B cell (primary cell): ENCODE results near the gene STK40. TPM values are rescaled to one million over a fixed set of nuclear protein-coding genes. Genes with fewer than 3 reads are reported as not detected.

Experiments used
- ATAC-seq: fragments of 200-7000 bp; cut with Tn5 transposase; one replicate; pipeline ENCODE4 v1.10.0; 2021; ENCODE audit warnings: low read depth, mild to moderate bottlenecking, moderate number of reproducible peaks, moderate library complexity
- CTCF ChIA-PET: fragments of 350-600 bp; sonication (Branson Sonifier 250); formaldehyde crosslinking; loops from one replicate; lab custom pipeline; 2021; ENCODE audit warnings: antibody characterized with exemption, inconsistent platforms; lab: Charles Lee
- POLR2A ChIA-PET: fragments of 350-600 bp; sonication (Branson Sonifier 250); formaldehyde crosslinking; loops from one replicate; lab custom pipeline; 2021; ENCODE audit warnings: antibody characterized with exemption; lab: Charles Lee
- DNase-seq: peaks from one replicate; pipeline ENCODE4 v3.0.0; 2013
- H2AFZ ChIP-seq: 2 replicates; pipeline ENCODE4 v1.6.1; 2012; ENCODE audit warnings: mild to moderate bottlenecking, low read depth, low read length; ENCODE audit not compliant: insufficient read depth, poor library complexity, severe bottlenecking
- H3K27ac ChIP-seq, 2 donors: 1 replicate in 1 of 2; 2 replicates in 1 of 2; pipeline ENCODE4 v1.5.1; 2012 to 2013; ENCODE audit warnings: low read length in 2 of 2, mild to moderate bottlenecking in 2 of 2, moderate library complexity in 1 of 2
- H3K27me3 ChIP-seq, 4 experiments: fragments of 200-600 bp in 1 of 4; sonication (generic) in 1 of 4; replicated peaks in 1 of 4; 1 replicate in 2 of 4; 2 replicates in 2 of 4; pipeline versions ENCODE4 v1.6.1 to v1.7.0; 2013 to 2016; ENCODE audit warnings: low read length in 3 of 4, mild to moderate bottlenecking in 2 of 4, mixed read lengths in 1 of 4, moderate library complexity in 1 of 4; ENCODE audit not compliant: insufficient read depth in 4 of 4, control insufficient read depth in 3 of 4; ENCODE audit errors: control extremely low read depth in 1 of 4
- H3K36me3 ChIP-seq, 2 experiments: replicated peaks in 1 of 2; 1 replicate in 1 of 2; 2 replicates in 1 of 2; pipeline versions ENCODE4 v1.6.1 to v1.7.1; 2013; ENCODE audit warnings: low read length in 1 of 2; ENCODE audit not compliant: insufficient read depth in 2 of 2, control insufficient read depth in 1 of 2; ENCODE audit errors: control extremely low read depth in 1 of 2, extremely low read depth in 1 of 2
- H3K4me1 ChIP-seq, 2 donors: fragments of 200-600 bp in 1 of 2; sonication (generic) in 1 of 2; 1 replicate in 1 of 2; 2 replicates in 1 of 2; pipeline versions ENCODE4 v1.5.1 to v1.6.1; 2013 to 2017; ENCODE audit warnings: low read length in 2 of 2; ENCODE audit not compliant: control insufficient read depth in 2 of 2, insufficient read depth in 2 of 2
- H3K4me2 ChIP-seq: replicated peaks from 2 replicates; pipeline ENCODE3; 2012; ENCODE audit warnings: mild to moderate bottlenecking, low read depth, low read length; ENCODE audit not compliant: poor library complexity, severe bottlenecking
- H3K4me3 ChIP-seq, 5 experiments: fragments of 200-600 bp in 1 of 5; sonication (generic) in 1 of 5; 1 replicate in 3 of 5; 2 replicates in 2 of 5; pipeline versions ENCODE4 v1.5.1 to v1.7.0; 2011 to 2016; ENCODE audit warnings: low read length in 4 of 5, mild to moderate bottlenecking in 4 of 5, low read depth in 2 of 5, control low read depth in 1 of 5, moderate library complexity in 1 of 5; ENCODE audit not compliant: insufficient read depth in 1 of 5; ENCODE audit errors: control extremely low read depth in 1 of 5, extremely low read depth in 1 of 5
- H3K79me2 ChIP-seq: fragments of 200-600 bp; sonication (generic); one replicate; pipeline ENCODE4 v1.6.0; 2016; ENCODE audit warnings: low read length; ENCODE audit not compliant: control insufficient read depth, insufficient read depth
- H3K9ac ChIP-seq: fragments of 200-600 bp; sonication (generic); 2 replicates; pipeline ENCODE4 v1.6.1; 2017; ENCODE audit warnings: mild to moderate bottlenecking, low read length, moderate library complexity
- H3K9me3 ChIP-seq, 3 donors: one replicate each; pipeline versions ENCODE4 v1.6.1 to v1.7.1; 2013; ENCODE audit warnings: low read length in 2 of 3; ENCODE audit not compliant: control insufficient read depth in 2 of 3, insufficient read depth in 1 of 3; ENCODE audit errors: control extremely low read depth in 1 of 3
- H4K20me1 ChIP-seq: 2 replicates; pipeline ENCODE4 v1.6.0; 2012; ENCODE audit warnings: mild to moderate bottlenecking, low read length; ENCODE audit not compliant: insufficient read depth, control insufficient read depth, poor library complexity, severe bottlenecking
- H3K27ac Mint-ChIP-seq: one replicate; pipeline ENCODE4 v1.8.0; 2021; ENCODE audit warnings: mixed read lengths
- H3K27me3 Mint-ChIP-seq: one replicate; pipeline ENCODE4 v1.8.0; 2021; ENCODE audit warnings: mixed read lengths
- H3K4me1 Mint-ChIP-seq: one replicate; pipeline ENCODE4 v1.8.0; 2021; ENCODE audit warnings: mixed read lengths
- H3K4me3 Mint-ChIP-seq: one replicate; pipeline ENCODE4 v1.8.0; 2021; ENCODE audit warnings: mixed read lengths
- H3K9me3 Mint-ChIP-seq: one replicate; pipeline ENCODE4 v1.8.0; 2022; ENCODE audit warnings: mixed read lengths; ENCODE audit not compliant: insufficient read depth
- WGBS: methylation state at CpG from one replicate; pipeline ENCODE4 v1.1.5; 2013; ENCODE audit warnings: missing lambda C conversion rate; ENCODE audit not compliant: insufficient coverage; 5-methylcytosine and 5-hydroxymethylcytosine counted together
- intact Hi-C: fragments of 100-400 bp; cut with micrococcal nuclease; formaldehyde crosslinking; loops from one replicate; pipeline ENCODE4 v1.10.0; 2022
- polyA plus RNA-seq: library from polyadenylated mRNA; depleted of rRNA; stranded (reverse); fragments of >200 nt; gene quantifications from 2 replicates; pipeline ENCODE4 v1.2.3, GENCODE V29; 2012
- total RNA-seq, 2 donors: library from RNA; stranded (reverse); fragments of 120-200 nt in 1 of 2; gene quantifications; 1 replicate in 1 of 2; 2 replicates in 1 of 2; pipeline versions ENCODE4 v1.2.3 to v1.2.4, GENCODE V29; 2013 to 2022
- TF ChIP-seq, protein P1 (sequence below): fragments of 200-600 bp; IDR thresholded peaks from one replicate; pipeline ENCODE4 v1.8.0; 2022; ENCODE audit warnings: antibody characterized with exemption, mild to moderate bottlenecking

The STK40 gene
- total and polyA plus RNA-seq, 2 donors (not counting 1 experiment from before 2014, with no cell fraction given) = 53.1 to 69.1 TPM

DNA sequence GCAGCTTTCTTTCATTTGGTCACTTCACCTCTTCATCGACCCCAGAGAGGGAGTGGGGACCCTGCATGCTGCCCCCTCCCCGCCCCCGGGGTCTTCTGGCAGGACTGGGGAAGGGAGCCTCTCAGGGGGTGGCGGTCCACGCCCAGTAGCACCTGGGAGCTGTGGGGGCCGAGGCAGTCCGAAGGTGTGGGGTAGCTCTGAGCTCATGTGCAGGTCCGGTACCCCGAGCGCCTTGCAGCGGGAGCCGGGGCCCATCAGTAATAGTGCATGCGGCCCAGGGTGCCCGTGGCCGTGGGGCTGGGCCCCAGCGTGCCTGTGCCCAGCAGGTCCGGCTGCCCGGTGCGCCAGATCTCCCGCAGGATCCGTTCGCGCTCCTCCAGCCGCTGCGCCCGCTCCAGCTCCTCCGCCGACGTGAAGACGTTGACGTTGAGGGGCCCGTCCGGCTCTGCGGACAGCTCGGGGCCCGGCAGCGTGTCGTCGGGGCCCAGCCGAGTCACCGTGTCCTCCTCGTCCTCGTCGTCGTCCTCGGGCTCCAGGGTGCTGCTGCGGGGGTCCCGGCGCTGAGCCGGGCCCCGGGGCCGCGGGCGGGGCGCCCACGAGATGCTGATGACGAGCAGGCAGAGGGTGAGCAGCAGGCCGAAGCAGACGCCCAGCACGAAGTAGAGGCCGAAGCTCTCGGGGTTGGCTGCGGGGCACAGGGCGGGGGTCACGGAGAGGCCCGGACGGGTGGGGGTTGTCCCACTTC is 63.5 kb downstream of the STK40 start:
- peak overlapping the region; percentile 97 for H3K4me2 ChIP-seq

More for the DNA sequence above, 63.5 kb downstream of the STK40 start:
- ChIA-PET POLR2A (interaction anchor here (0.7 to 1.2 kb wide), 4 partner anchors 9 to 392 kb away, joined by 3 to 4 read pairs (median 3); partner anchors contain the start of gene SH3D21), CTCF (interaction anchor here (1.0 to 1.6 kb wide), 3 partner anchors 20 to 100 kb away, joined by 3 to 4 read pairs (median 3); no protein-coding TSS in a partner anchor)
- intact Hi-C loops = loop anchor here (5.0 kb wide), 1 partner anchor 45 kb away; no protein-coding TSS in a partner anchor
- H3K27me3 ChIP-seq = peaks cover 0 to 36% (median 12%) of the 10 kb centered on the region in 4 experiments
- H3K4me3 ChIP-seq = peak overlapping the region in 3 of 5 experiments; percentile 59 to 65 (median 63)
- H3K27me3 Mint-ChIP-seq = peaks cover 18% of the 10 kb centered on the region
- peaks cover 33 to 40% of the 10 kb centered on the region in 2 donors for H3K4me1 ChIP-seq
- 58% methylated on average over 66 of the region's 67 CpGs for WGBS
- ATAC-seq (no peak), DNase-seq (no peak)
- no peak overlapping the region for H3K27ac ChIP-seq
- peak overlapping the region; percentile 71 for H2AFZ ChIP-seq
- H3K36me3 ChIP-seq = no peaks in the 10 kb centered on the region
- no peak overlapping the region for H3K27ac Mint-ChIP-seq
- peak overlapping the region; percentile 71 for H3K9ac ChIP-seq
- H3K9me3 ChIP-seq = no peaks in the 10 kb centered on the region
- no peaks in the 10 kb centered on the region for H3K9me3 Mint-ChIP-seq
- TF ChIP-seq, protein P1, sequence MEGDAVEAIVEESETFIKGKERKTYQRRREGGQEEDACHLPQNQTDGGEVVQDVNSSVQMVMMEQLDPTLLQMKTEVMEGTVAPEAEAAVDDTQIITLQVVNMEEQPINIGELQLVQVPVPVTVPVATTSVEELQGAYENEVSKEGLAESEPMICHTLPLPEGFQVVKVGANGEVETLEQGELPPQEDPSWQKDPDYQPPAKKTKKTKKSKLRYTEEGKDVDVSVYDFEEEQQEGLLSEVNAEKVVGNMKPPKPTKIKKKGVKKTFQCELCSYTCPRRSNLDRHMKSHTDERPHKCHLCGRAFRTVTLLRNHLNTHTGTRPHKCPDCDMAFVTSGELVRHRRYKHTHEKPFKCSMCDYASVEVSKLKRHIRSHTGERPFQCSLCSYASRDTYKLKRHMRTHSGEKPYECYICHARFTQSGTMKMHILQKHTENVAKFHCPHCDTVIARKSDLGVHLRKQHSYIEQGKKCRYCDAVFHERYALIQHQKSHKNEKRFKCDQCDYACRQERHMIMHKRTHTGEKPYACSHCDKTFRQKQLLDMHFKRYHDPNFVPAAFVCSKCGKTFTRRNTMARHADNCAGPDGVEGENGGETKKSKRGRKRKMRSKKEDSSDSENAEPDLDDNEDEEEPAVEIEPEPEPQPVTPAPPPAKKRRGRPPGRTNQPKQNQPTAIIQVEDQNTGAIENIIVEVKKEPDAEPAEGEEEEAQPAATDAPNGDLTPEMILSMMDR = no peak
- no peaks in the 10 kb centered on the region for H3K79me2 ChIP-seq
- peaks cover 32% of the 10 kb centered on the region for H3K4me1 Mint-ChIP-seq
- peak overlapping the region; percentile 82 for H3K4me3 Mint-ChIP-seq
- peaks cover 8% of the 10 kb centered on the region for H4K20me1 ChIP-seq
